Putamen (tissue), 1 donor: ENCODE measurements around the gene PLEKHM1.

ENCODE experiments used
- DNase-seq: peaks from one replicate; pipeline ENCODE4 v3.0.0-alpha.2; 2016; ENCODE audit warnings: low spot score

The PLEKHM1 gene

GRCh38 chr17:45427181-45427835 is 63.2 kb downstream of the PLEKHM1 start:
- DNase-seq, result no peak

- no peak for DNase-seq
These were observed 64.0 kb downstream of the PLEKHM1 start for GRCh38 chr17:45426561-45426960.

- DNase-seq, result no peak
These were observed 64.5 kb downstream of the PLEKHM1 start for GRCh38 chr17:45425984-45426413.

GRCh38 chr17:45425125-45425983 is 65.2 kb downstream of the PLEKHM1 start:
- no peak for DNase-seq

DNA sequence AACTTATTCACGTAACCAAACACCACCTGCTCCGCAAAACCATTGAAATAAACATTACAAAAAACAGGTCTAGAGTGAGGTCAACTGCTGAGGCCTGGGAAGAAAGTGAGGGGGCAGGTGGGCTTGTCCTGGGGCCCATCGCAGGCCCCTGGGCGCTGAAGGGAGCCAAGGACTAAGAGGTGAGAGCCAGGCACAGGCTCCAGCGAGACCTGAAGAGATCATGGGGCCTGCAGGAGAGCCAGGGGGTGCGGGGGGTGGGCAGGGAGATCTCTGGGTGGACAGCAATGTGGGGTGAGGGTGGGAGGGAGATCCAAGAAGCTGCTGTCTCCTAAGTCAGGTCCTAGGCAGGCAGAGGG is 65.8 kb downstream of the PLEKHM1 start:
- DNase-seq, result no peak

DNA sequence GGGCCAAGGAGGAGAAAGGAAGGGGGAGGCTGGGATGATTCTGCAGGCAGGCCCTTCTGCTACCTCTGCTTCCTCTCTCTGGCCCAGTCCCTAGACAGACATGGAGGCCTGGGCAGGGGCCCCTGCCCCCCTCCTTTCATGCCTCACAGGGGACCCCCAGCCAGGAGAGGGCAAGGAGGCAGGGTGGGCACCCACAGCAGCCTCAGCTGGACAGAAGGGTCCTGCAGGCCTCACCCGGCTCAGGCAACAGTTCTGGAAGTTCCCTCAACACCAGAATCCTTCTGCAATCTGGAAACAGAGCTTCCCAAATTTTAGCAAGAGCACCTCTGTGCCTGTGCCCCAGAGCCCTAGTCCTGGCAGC is 66.6 kb downstream of the PLEKHM1 start:
- DNase-seq, result no peak

GRCh38 chr17:45423304-45423974 is 67.1 kb downstream of the PLEKHM1 start:
- no peak for DNase-seq

GRCh38 chr17:45414990-45415881 is 75.3 kb downstream of the PLEKHM1 start:
- DNase-seq, result no peak

DNA sequence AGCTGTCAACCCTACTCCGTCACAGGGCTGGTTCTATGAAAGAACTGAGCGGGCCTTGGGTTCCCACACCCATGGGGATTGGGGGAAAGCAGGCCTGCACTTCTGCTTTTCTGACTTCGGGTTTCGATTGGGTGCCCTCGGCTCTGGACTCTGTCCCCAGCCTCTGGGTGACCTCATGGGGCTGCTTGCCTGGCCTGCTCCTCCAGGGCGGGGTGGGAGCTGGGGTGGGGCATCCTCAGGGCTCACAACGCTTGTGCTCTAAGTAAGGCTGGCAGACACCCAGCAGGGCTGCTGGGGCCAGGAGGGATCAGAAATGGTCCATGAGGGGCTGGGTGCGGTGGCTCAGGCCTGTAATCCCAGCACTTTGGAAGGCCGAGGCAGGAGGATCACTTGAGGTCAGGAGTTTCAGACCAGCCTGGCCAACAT is 77.0 kb downstream of the PLEKHM1 start:
- DNase-seq, result no peak

GRCh38 chr17:45411348-45412105 is 79.0 kb downstream of the PLEKHM1 start:
- no peak for DNase-seq

DNA sequence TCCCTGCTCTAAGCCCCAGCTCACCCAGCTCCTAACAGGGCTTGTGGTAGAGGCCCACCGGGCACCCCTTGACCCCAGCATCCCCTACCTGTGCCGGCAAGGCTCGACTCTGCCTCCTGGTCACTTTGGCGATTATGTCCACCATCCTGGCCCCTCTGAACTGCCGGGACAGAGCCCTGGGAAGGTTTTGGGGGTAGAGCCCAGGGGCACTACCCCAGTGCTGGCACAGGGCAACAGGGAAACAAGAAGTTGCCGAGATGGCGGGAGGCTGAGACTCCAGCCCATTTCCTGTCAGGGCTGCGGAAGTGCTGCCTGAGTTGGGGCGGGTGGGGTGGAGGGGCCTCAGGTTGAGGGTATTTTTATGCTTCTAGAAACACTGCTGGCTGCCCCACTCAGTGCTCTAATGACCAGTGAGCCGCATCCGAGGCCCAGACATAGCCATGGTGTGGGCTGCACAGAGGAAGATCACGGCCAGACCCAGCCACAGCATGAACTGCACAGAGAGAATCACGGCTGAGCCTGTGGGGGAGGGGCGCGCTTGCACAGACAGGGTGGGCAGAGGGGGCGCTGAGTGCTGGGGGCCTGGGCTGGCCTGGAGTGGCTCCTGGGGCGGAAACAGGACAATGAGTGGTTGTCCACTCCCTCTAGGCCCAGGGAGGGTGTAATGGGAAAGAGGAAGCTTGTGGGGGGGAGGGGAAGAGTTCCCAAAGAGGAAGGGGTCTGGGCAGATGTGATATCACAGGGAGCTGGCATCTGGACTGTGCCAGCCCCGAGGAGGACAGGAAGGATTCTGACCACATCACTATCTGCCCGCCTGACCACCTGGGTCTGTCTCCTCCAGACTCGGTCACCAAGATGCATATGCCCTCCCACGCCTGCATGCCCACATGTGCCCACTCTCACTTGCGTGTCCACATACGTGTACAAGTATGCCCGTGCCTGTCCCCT is 80.1 kb downstream of the PLEKHM1 start:
- DNase-seq, result no peak

DNA sequence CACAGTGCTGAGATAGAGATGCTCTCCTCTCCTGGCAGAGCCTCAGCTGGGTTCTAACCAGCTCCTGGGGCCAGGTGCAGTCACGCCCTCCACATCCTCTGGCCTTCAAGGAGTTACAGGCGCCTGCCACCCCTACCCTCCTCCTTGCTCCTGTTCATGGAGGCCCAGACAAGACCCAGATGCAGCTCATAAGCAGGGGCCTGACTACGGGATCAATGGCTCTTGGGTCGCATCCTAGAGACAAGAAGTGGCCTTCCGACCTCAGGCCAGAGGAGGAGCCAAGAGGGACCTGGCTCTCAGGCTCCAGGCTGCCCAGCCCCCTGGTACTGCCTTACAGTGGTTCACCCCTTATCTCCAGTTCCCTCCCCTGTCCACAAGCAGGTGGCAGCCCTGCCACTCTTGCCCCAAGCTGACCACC is 80.9 kb downstream of the PLEKHM1 start:
- no peak for DNase-seq

- DNase-seq, result no peak
These were observed 81.7 kb downstream of the PLEKHM1 start for GRCh38 chr17:45408611-45409421.

- no peak for DNase-seq
These were observed 84.4 kb downstream of the PLEKHM1 start for GRCh38 chr17:45406107-45406506.

GRCh38 chr17:45405250-45406086 is 85.1 kb downstream of the PLEKHM1 start:
- no peak for DNase-seq

- DNase-seq, result no peak
These were observed 85.7 kb downstream of the PLEKHM1 start for GRCh38 chr17:45404870-45405249.

GRCh38 chr17:45403906-45404490 is 86.5 kb downstream of the PLEKHM1 start:
- no peak for DNase-seq

DNA sequence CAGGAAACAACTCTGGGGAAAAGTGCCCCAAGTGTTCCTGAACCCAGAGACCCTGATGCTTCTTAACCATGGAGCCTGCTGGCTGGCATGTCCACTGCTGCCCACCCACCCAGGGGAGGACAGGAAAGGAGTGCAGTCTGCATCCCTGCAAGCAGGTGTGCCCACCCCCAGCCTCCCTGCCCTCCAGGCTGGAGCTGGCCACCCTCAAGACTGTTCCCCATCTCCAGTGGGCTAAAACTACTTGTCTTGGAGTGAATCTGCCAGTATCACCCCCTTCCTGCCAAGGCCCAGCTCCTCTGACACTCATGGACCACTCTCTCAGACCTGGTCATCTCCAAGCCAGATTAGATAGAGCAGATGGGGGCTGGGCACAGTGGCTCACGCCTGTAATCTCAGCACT is 87.6 kb downstream of the PLEKHM1 start:
- DNase-seq, result no peak
